ENCODE measurements around the gene ABLIM2. TPM values are rescaled to one million over a fixed set of nuclear protein-coding genes. Genes with fewer than 3 reads are reported as not detected.

ABLIM2 gene
- total RNA-seq, 3 donors from 2014 or later (not counting 1 experiment from before 2014, with no cell fraction given): 0.71 to 2.8 (median 1.3) TPM

GRCh38 chr4:8148785-8149435 is 9.7 kb downstream of the ABLIM2 start:
- H3K27me3 Mint-ChIP-seq (ENCODE audit: low read depth in 2 of 2): peaks cover 6 to 7% of the 10 kb centered on the region in 2 donors
- no peak for TF ChIP-seq CTCF (IDR thresholded peaks at IDR 0.05)
- DNase-seq: no peak
- intact Hi-C loops (cut with micrococcal nuclease): no loop called here
- H3K27ac Mint-ChIP-seq: no peak overlapping the region
- Histone ChIP-seq H3K9me3 (ENCODE audit: control insufficient read depth, insufficient read depth, low read length) (no peaks in the 10 kb centered on the region), H3K27me3 (ENCODE audit: control insufficient read depth, insufficient read depth, low read length) (no peaks in the 10 kb centered on the region), H3K27ac (ENCODE audit: low read length) (no peak overlapping the region), H3K4me3 (ENCODE audit: low read length) (no peak overlapping the region), H3K36me3 (ENCODE audit: control insufficient read depth, insufficient read depth, low read length) (no peaks in the 10 kb centered on the region), H3K4me1 (ENCODE audit: control insufficient read depth, insufficient read depth, low read length) (no peaks in the 10 kb centered on the region)
- H3K4me1 Mint-ChIP-seq: no peaks in the 10 kb centered on the region
- ATAC-seq: no peak
- no peak overlapping the region for H3K4me3 Mint-ChIP-seq
- no peaks in the 10 kb centered on the region for H3K36me3 Mint-ChIP-seq
- H3K9me3 Mint-ChIP-seq: no peaks in the 10 kb centered on the region
- WGBS (ENCODE audit: insufficient coverage): 89% methylated on average over 14 of the region's 14 CpGs

GRCh38 chr4:8148159-8148558 is 10.5 kb downstream of the ABLIM2 start:
- 93% methylated on average over 13 of the region's 13 CpGs for WGBS (ENCODE audit: insufficient coverage)
- H3K9me3 Mint-ChIP-seq: no peaks in the 10 kb centered on the region
- H3K9me3 ChIP-seq (ENCODE audit: control insufficient read depth, insufficient read depth, low read length): no peaks in the 10 kb centered on the region
- H3K27ac Mint-ChIP-seq: no peak overlapping the region
- no peak overlapping the region for H3K4me3 Mint-ChIP-seq
- DNase-seq: no peak
- H3K36me3 Mint-ChIP-seq: no peaks in the 10 kb centered on the region
- no peak overlapping the region for H3K4me3 ChIP-seq (ENCODE audit: low read length)
- no peaks in the 10 kb centered on the region for H3K4me1 ChIP-seq (ENCODE audit: control insufficient read depth, insufficient read depth, low read length)
- peaks cover 7 to 8% of the 10 kb centered on the region in 2 donors for H3K27me3 Mint-ChIP-seq (ENCODE audit: low read depth in 2 of 2)
- no peak overlapping the region for H3K27ac ChIP-seq (ENCODE audit: low read length)
- no peaks in the 10 kb centered on the region for H3K4me1 Mint-ChIP-seq
- H3K36me3 ChIP-seq (ENCODE audit: control insufficient read depth, insufficient read depth, low read length): no peaks in the 10 kb centered on the region
- TF ChIP-seq CTCF (IDR thresholded peaks at IDR 0.05): no peak
- intact Hi-C loops (cut with micrococcal nuclease): no loop called here
- ATAC-seq: no peak
- no peaks in the 10 kb centered on the region for H3K27me3 ChIP-seq (ENCODE audit: control insufficient read depth, insufficient read depth, low read length)

GRCh38 chr4:8147231-8147970 is 11.2 kb downstream of the ABLIM2 start:
- Mint-ChIP-seq H3K4me1 (no peaks in the 10 kb centered on the region), H3K9me3 (no peaks in the 10 kb centered on the region), H3K4me3 (no peak overlapping the region), H3K36me3 (no peaks in the 10 kb centered on the region), H3K27me3 (ENCODE audit: low read depth in 2 of 2) (peaks cover 7 to 8% of the 10 kb centered on the region in 2 donors), H3K27ac (no peak overlapping the region)
- Histone ChIP-seq H3K27ac (ENCODE audit: low read length) (no peak overlapping the region), H3K36me3 (ENCODE audit: control insufficient read depth, insufficient read depth, low read length) (no peaks in the 10 kb centered on the region), H3K4me1 (ENCODE audit: control insufficient read depth, insufficient read depth, low read length) (no peaks in the 10 kb centered on the region), H3K27me3 (ENCODE audit: control insufficient read depth, insufficient read depth, low read length) (no peaks in the 10 kb centered on the region), H3K4me3 (ENCODE audit: low read length) (no peak overlapping the region), H3K9me3 (ENCODE audit: control insufficient read depth, insufficient read depth, low read length) (no peaks in the 10 kb centered on the region)
- TF ChIP-seq CTCF (IDR thresholded peaks at IDR 0.05): no peak
- DNase-seq: no peak
- 69% methylated on average over 17 of the region's 19 CpGs for WGBS (ENCODE audit: insufficient coverage)
- intact Hi-C loops (cut with micrococcal nuclease): no loop called here
- no peak for ATAC-seq
